ENCODE measurements around the gene UPK3BL2.
"Not testable (repeated sequence)": the region's sequence is repeated elsewhere in the genome, so short reads cannot be mapped to it uniquely, and the experiment has no call there.

Gene UPK3BL2

GRCh38 chr7:102535062-102535615 is 8.4 kb downstream of the UPK3BL2 start:
- not testable (repeated sequence) for DNase-seq (ENCODE audit: insufficient read length, low spot score); FAIRE-seq

GRCh38 chr7:102532127-102532526 is 11.4 kb downstream of the UPK3BL2 start:
- not testable (repeated sequence) for FAIRE-seq; DNase-seq (ENCODE audit: insufficient read length, low spot score)

- not testable (repeated sequence) for FAIRE-seq; DNase-seq (ENCODE audit: insufficient read length, low spot score)
Measured at GRCh38 chr7:102531583-102531982, 11.9 kb downstream of the UPK3BL2 start.

- not testable (repeated sequence) for DNase-seq (ENCODE audit: insufficient read length, low spot score); FAIRE-seq
Measured at GRCh38 chr7:102527822-102528793, 15.4 kb downstream of the UPK3BL2 start.

GRCh38 chr7:102527182-102527581 is 16.3 kb downstream of the UPK3BL2 start:
- FAIRE-seq; DNase-seq (ENCODE audit: insufficient read length, low spot score): not testable (repeated sequence)

GRCh38 chr7:102524803-102525202 is 18.7 kb downstream of the UPK3BL2 start:
- DNase-seq (ENCODE audit: insufficient read length, low spot score); FAIRE-seq: not testable (repeated sequence)

- FAIRE-seq; DNase-seq (ENCODE audit: insufficient read length, low spot score): not testable (repeated sequence)
Measured at GRCh38 chr7:102520797-102521196, 22.7 kb downstream of the UPK3BL2 start.

GRCh38 chr7:102517550-102518147 is 25.8 kb downstream of the UPK3BL2 start, which contains the start of gene RASA4B:
RASA4B (minus strand) TSS chr7:102517777; CDS start chr7:102517710, 67 bp downstream.
- FAIRE-seq, result peak; percentile 71
- DNase-seq (ENCODE audit: insufficient read length, low spot score), result not testable (repeated sequence)

- FAIRE-seq, result peak; percentile 82
- not testable (repeated sequence) for DNase-seq (ENCODE audit: insufficient read length, low spot score)
Measured at GRCh38 chr7:102516951-102517350, 26.5 kb downstream of the UPK3BL2 start.

GRCh38 chr7:102515889-102516288 is 27.6 kb downstream of the UPK3BL2 start:
- peak; percentile 63 for FAIRE-seq
- DNase-seq (ENCODE audit: insufficient read length, low spot score), result not testable (repeated sequence)

- peak; percentile 89 for FAIRE-seq
- not testable (repeated sequence) for DNase-seq (ENCODE audit: insufficient read length, low spot score)
Measured at GRCh38 chr7:102514881-102515721, 28.4 kb downstream of the UPK3BL2 start.

- FAIRE-seq; DNase-seq (ENCODE audit: insufficient read length, low spot score): not testable (repeated sequence)
Measured at GRCh38 chr7:102512642-102513221, 30.8 kb downstream of the UPK3BL2 start.

- not testable (repeated sequence) for DNase-seq (ENCODE audit: insufficient read length, low spot score)
- FAIRE-seq, result peak; percentile 83
Measured at GRCh38 chr7:102511860-102512522, 31.5 kb downstream of the UPK3BL2 start.

- DNase-seq (ENCODE audit: insufficient read length, low spot score); FAIRE-seq: not testable (repeated sequence)
Measured at GRCh38 chr7:102510575-102510974, 32.9 kb downstream of the UPK3BL2 start.

- DNase-seq (ENCODE audit: insufficient read length, low spot score); FAIRE-seq: not testable (repeated sequence)
Measured at GRCh38 chr7:102507410-102508088, 35.9 kb downstream of the UPK3BL2 start.

- not testable (repeated sequence) for DNase-seq (ENCODE audit: insufficient read length, low spot score); FAIRE-seq
Measured at GRCh38 chr7:102505298-102506185, 38.0 kb downstream of the UPK3BL2 start.

- FAIRE-seq; DNase-seq (ENCODE audit: insufficient read length, low spot score): not testable (repeated sequence)
Measured at GRCh38 chr7:102503141-102503540, 40.4 kb downstream of the UPK3BL2 start.

Data from GM12891 (cell line).